Stimulated activated CD8-positive, alpha-beta memory T cell treated with anti-CD3 and anti-CD28 coated beads, Interleukin-12 subunit alpha, Interleukin-12 subunit beta, amount 100 ng/mL, for 1 hour (primary cell): ENCODE results near the gene TCF3.

Experiments used
- DNase-seq: peaks from one replicate; pipeline ENCODE4 v3.0.0-alpha.2; 2020; ENCODE audit warnings: low read depth

Gene TCF3

GRCh38 chr19:1609680-1610474, 42.5 kb downstream of the TCF3 start:
- no peak for DNase-seq

DNA sequence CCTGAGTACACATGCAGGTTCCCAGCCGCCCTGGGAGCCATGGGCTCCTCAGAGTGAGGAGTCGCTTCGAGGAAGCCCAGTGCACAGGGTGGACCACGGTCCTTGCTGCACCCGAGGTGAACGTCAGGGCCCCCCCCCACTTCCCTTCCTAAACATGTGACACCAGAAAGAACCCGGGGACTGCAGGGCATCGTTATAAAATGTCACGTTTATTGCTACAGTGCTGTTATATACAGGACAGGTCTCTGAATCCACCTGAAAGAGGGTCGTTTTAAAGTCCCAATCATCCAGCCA, 43.4 kb downstream of the TCF3 start:
- DNase-seq = no peak

DNA sequence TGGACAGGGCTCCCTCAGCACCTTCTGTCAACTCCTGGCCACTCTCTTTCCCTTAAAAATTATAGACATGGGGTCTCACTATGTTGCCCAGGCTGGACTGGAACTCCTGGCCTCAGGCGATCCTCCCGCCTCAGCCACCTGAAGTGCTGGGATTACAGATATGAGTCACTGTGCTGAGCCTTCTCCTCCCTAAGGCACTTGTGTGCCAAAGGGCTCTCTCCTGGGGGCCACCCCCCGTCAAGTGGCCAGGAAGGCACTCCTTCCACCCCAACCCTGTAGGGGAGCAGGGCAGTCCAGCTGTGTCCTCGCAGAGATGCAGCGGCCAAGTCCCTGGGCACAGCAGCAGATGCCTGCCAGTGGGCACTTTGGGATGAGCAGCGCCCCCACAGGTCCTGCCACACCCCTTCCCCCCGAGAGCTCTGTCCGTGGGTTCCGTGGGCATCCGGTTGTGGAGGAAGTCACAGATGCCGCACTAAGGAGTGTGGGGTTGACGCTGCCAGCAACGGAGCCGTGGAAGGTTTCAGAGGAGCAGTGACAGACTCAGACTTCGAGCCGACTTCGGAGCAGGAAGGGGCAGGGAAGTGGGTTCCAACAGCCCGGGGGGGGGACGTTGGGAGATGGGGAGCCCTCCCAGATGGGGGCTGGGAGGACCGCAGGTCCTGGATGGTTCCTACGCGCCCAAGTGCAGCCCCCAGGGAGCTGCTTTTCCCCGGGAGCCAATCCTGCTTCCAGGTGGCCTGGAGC, 43.9 kb downstream of the TCF3 start:
- no peak for DNase-seq

DNA sequence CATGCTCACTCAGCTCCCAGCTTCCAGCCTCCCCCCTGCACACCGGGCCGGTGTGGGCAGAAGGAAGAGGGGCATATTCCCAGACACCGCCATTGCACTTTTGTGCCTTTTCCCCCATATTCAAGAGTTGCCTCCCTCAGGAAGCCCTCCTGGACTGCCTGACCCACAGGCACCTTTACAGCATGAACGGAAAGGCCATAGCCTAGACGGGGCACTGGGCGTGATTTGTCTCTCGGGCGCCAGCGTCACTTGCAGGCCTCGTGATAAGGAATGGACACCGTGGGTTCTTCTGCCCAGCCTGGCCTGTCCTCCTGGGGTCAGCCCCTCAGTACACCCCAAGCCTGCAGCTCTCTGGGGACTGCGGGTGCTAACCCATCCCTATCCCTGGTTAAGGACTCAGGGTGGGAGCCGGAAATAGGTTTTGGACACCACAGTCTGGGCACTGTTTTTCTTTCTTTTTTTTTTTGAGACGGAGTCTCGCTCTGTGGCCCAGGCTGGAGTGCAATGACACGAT, 46.2 kb downstream of the TCF3 start:
- DNase-seq = no peak

DNA sequence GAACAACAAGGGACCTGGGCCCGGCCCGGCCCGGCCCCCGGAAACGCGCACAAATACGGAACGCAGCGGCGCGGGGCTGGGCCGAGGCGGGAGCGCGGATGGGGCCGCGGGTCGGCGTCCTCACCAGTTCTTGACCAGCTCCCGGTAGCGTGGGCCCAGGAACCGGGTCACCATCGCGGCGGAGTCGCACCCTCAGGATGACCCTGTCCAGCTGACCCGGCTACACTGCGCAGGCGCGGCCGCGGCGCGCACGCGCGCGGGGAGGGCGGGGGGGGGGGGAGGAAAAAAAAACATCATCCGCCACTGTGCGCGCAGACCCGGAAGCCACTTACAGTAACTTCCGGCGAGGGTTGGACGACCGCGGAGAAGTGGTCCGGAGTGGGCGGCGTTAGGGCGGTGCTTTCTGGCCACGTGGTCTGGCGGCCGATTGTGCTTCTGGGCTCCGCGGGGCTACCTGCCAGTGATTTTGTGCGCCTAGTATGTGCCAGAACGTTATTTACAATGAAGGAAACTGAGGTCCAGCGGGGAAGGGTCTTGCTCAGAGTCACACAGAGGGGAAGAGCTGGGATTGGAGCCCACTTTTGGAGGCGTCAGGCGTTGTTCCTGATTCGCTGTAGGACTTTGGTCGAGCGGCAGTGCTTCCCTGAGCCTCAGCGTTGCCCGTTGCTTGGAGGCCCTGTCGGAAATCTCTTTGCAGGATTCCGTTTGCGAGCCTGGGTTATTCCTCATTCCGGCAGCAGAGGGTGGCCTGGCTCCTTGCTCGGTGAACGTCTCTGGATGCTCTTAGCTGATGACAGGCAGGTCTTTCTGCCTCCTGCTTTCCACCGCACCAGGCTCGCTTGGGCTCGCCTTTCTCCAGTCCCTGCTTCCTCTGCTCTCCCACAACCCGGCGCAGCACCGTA, 46.9 kb downstream of the TCF3 start, which contains the start of gene UQCR11:
UQCR11 (minus strand) TSS at position 227 of the 902 bp plus-strand sequence; CDS start at position 174, 53 bp downstream.
- peak; percentile 87 for DNase-seq

DNA sequence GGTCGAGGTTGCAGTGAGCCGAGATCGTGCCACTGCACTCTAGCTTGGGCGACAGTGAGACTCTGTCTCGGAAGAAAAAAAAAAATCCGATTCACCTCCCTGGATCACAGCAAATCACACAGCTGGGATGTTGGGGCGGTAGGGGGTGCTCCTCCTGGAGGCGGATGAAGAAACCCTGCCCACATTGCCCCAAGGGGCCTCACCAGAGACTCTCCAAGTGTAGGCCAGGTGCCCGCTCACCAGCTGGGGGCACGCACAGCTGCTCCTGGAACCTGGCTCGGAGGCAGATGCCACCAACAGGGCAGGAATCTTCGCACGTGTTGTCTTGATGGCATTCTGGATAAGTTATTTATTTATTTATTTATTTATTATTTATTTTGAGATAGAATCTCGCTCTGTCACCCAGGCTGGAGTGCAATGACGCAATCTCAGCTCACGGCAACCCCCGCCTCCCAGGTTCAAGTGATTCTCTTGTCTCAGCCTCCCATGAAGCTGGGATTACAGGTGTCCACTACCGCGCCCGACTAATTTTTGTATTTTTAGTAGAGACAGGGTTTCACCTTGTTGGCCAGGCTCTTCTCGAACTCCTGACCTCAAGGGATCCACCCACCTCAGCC, 50.2 kb downstream of the TCF3 start:
- DNase-seq = no peak

DNA sequence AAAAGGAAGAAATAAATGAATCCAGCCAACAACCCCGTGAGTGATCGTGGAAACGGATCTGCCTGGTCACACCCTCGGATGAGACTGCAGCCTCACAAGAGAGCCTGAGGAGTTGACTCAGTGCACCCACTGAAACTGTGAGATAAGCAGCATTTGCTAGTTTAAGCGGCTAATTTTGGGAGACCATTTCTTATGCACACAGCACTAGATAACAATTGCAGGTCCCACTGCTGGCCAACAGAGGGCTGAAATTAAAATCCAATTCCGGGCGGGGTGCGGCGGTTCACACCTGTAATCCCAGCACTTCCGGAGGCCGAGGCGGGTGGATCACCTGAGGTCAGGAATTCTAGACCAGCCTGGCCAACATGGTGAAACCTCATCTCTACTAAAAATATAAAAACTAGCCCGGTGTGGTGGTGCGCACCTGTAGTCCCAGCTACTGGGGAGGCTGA, 50.8 kb downstream of the TCF3 start:
- DNase-seq = no peak

DNA sequence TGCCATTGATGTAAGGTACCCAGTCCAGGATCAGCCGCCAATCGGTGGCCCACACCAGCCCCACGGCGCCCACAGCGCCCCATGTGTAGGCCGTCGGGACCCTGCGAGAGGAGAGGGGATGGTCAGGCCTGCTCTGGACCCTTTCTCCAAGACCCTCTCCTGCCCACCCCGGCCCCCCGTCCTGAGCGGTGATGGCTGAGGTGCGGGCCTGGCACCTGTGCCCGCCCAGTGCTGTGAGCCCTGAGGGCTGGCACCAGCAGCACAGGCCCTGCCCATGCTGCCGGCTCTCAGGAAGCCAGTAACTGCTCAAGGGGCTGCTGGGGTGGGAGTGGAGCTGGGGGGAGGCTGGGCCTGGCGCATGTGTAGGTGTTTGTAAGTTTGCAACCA, 53.0 kb downstream of the TCF3 start:
- no peak for DNase-seq

GRCh38 chr19:1598777-1599459, 53.5 kb downstream of the TCF3 start:
- no peak for DNase-seq

- DNase-seq = no peak
These were observed 59.0 kb downstream of the TCF3 start for GRCh38 chr19:1593501-1593772.

DNA sequence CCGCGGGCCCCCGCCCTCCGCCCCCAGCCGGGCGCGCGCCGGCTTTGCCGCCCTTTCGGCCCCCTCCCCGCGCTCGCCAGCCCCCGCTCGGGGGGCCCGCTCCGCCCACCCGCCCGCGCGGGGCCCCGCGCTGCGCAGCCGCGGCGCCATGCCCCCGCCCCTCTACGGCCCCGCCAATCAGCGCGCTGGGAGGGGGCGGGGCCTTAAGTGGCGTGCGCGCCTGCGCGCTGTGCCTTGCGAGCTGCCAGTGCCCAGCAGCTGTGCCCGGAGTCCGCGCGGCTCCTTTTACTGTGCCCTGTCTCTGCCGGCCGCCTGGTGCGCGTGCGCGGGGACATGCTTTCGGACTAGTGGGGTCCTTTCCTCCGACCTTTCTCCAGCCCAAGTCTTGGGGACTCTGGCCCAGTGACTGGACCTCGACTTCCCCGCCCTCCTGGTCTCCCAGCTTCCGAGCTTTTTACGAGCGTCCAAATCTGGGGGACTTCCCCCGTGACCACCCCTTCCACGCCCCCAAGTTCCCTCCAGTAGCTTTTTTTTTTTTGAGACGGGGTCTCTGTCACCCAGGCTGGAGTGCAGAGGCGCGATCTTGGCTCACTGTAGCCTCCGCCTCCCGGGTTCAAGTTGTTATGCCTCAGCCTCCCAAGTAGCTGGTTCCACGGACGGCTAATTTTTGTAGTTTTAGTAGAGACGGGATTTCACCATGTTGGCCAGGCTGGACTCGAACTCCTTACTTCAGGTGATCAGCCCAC, 59.5 kb downstream of the TCF3 start, which contains the start of gene MBD3:
MBD3 (minus strand) TSS at position 111 of the 746 bp plus-strand sequence. CDS start 234 bp downstream, outside the sequence.
- DNase-seq = peak; percentile 78

DNA sequence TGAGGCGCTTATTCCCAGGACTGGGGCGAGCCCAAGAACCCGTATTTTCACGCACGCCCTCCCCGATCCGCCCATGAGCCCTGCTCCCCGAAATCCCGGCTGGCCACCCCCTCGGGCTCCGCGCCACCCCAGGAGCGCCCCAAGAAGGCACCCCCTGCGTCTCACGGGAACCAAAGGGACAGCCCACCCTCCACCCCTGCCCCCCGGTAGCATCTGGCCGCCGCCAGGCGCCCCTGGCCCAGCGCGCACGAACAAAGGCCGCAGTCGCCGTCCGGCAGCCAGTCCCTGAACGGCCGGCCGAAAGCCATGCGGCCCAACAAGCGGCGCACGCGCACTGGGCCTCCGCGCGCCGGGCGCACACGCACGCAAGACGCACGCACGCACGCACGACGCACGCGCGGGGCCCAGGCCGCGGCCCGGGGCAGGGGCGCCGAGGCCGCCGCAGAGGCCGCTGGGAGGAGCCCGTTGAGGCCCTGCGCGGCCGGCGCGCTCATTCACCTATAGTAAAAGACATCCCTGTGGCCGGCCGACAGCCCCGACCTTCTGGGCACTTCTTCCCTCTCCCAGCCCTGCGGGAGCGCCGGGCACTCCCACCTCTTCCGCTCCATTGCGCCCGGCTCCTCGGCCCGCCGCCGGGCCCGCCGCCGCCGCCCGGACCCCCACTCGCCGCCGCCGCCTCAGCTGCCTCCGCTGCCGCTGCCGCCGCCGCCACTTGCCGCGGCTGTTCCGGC, 60.2 kb downstream of the TCF3 start:
- DNase-seq = peak; percentile 69

DNA sequence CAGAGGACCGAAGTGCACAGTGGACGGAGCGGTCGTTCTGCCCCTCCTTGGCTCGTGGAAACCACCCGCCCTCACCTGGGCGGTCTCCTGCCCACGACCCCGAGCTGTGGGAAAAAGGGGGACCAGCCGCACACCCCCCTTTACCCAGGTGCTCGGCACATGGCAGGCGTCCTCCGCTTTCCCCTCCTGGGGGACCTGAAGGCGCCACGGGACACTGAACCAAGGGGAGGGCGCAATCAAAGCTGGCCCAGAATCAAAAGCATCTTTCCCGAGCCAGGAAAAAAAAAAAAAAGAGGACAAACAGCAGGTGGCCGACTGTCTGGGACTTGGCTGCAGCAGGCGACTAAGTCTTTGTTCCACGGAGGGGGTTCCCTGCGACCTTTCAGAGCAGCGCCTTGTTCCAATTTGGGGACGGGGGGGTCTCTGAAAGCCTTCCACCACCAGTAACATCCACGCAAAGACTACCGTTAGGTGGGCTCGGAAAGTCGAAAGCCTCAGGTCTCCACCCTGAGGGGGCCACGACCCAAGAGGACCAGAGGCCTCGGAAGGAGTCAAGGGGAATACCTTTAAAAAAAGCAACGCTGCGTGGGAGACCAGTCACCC, 60.9 kb downstream of the TCF3 start:
- DNase-seq = no peak

- no peak for DNase-seq
These were observed 61.6 kb downstream of the TCF3 start for GRCh38 chr19:1590641-1591397.

DNA sequence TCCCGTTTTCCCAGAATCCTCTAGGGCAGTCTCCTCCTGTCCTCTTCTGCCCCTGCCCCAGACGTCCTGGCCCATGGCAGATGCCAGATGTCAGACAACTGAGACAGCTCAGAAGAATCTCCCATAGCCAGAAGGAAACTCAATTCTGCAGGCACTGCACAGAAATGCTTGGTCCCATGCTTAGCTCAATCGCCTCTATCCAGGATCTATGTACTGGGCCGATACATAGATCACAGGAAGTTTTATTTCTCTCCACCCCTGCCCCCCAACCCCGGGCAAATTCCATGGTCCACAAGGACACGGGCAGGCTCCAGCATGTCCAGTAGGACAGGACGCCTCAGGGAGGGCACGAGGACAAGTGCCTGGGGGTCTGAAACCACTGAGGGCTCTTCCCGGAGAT, 64.5 kb downstream of the TCF3 start:
- DNase-seq = no peak

- DNase-seq = no peak
These were observed 67.2 kb downstream of the TCF3 start for GRCh38 chr19:1585243-1585580.

DNA sequence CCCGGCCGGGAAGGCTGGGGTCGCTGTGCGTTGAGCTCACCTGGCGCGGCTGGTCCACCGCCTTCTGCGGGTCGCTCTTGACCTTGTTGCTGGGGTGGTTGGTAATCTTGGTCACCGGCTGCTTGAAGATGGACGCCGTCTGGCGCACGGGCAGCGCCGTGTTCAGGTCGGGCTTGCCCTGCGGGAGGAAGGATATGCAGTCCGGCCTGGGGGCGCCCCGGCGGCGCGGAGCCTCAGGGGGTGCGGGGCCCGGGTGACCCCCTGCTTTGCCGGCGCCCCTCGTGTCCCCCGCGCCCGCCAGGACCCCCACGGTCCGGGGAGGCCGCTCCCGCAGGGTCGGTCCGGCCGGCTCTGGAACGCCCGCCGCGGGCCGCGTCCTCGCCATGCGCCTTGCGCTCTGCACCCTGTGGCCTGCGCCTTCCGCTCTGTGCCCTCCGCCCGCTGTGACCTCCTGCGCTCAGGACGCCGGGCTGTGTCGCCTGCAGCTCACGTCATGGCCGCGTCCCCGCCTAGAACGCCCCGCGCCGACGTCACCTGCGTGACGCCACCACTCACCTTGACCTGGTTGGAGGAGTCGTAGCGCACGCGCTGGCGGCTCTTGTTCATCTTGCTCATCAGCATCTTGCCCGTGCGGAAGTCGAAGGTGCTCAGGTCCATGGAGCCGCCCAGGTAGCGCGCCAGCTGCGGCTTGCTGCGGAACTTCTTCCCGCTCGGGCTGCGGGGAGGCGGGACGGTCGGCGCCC, 67.7 kb downstream of the TCF3 start:
- no peak for DNase-seq

DNA sequence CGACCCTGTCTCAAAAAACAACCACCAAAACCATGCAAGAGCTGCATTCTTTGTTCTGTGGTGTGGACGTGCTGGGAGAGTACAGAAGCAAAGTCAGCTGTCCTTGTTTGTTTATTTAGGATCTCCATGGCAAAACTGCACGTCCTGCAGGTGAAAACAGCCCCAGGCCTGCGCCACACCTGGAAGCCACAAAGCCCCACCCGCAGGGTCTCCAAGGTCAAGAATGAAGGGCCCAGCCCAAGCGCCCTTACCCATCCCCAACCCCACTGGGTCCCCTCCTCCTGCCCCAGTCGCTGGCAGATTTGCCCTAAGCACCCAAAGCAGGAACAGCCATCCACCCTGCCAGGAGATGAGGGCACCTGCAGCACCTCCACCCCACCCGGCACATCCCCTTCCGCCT, 70.2 kb downstream of the TCF3 start:
- DNase-seq = no peak
